VCaP (cell line): ENCODE measurements around the gene DMRT3.

ENCODE experiments used
- H3K27ac ChIP-seq: fragments of 450-650 bp; 2 replicates; pipeline ENCODE4 v1.5.1; 2017
- TF ChIP-seq, protein P1 (sequence below): fragments of 450-650 bp; conservative IDR thresholded peaks from 2 replicates; pipeline ENCODE4 v1.5.1; 2017; ENCODE audit warnings: mild to moderate bottlenecking, moderate library complexity

The DMRT3 gene

GRCh38 chr9:971901-972500 lies 4.5 kb upstream of the DMRT3 start:
- TF ChIP-seq, protein P1, sequence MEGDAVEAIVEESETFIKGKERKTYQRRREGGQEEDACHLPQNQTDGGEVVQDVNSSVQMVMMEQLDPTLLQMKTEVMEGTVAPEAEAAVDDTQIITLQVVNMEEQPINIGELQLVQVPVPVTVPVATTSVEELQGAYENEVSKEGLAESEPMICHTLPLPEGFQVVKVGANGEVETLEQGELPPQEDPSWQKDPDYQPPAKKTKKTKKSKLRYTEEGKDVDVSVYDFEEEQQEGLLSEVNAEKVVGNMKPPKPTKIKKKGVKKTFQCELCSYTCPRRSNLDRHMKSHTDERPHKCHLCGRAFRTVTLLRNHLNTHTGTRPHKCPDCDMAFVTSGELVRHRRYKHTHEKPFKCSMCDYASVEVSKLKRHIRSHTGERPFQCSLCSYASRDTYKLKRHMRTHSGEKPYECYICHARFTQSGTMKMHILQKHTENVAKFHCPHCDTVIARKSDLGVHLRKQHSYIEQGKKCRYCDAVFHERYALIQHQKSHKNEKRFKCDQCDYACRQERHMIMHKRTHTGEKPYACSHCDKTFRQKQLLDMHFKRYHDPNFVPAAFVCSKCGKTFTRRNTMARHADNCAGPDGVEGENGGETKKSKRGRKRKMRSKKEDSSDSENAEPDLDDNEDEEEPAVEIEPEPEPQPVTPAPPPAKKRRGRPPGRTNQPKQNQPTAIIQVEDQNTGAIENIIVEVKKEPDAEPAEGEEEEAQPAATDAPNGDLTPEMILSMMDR = no peak
- H3K27ac ChIP-seq = no peak overlapping the region

DNA sequence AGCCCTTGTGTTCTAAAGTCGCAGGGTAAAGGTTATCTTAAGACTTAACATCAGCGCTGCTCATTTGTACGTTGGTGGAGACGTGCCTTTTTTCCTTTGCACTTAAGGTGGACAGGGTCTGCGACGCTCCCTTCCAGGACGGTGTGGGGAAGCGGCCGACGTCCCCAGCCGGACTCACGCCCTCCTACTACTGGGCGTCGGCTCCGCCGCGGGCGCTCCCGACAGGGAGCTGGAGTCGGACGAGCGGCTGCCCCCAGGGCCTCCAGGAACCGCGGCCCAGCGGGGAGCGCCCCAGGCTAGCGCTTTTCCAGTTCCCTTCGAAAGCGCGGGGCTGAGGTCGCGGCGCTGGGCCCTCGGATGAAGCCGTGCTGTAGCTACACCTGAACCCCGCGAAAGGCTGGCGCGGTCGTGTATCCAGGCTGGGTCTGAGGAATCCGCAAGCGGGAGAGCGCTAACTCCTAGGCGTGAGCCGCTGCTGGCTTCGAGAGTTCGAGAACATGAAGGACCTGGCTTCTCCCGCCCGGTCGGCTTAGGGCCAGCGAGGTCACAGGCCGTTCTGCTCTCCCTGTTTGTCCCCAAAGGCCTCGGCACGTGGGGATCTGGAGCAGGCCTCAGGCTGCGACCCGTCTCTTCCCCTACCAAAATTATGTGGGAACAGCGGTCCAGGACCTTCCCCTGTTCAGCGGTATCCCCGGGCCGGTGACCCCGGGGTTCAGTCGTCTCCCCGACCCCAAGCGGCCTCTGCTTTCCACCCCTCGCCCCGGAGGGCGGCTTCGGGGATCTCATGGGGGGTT lies 3.8 kb upstream of the DMRT3 start:
- TF ChIP-seq, protein P1 = no peak
- no peak overlapping the region for H3K27ac ChIP-seq

DNA sequence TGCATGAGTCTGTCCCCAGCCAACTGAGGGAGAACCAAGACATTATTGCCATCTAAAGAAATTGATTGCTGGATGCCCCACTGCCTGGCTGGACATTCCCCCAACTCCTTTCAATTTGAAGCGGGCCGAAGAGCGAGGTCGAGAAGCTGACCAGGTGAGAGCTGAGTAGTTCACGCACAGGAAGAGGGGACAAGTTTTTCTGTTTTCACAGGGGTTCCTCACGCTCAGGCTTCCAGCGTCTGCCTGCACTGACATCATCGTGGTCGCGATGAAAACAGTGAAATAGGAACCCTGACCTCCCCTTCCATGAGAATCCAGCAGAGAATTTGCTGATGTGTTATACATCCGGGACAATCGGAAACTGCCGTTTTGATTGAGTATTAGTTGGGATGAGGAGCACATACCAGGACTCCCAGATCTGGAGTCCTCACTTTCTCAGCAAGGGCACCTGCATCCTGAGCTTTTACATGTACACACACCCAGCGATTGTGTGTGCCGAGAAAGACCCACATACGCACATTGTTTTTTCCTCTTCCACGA lies 3.1 kb upstream of the DMRT3 start:
- no peak overlapping the region for H3K27ac ChIP-seq
- TF ChIP-seq, protein P1 = no peak

- H3K27ac ChIP-seq = no peak overlapping the region
- TF ChIP-seq, protein P1 = no peak
These were observed 2.1 kb upstream of the DMRT3 start for GRCh38 chr9:974031-974995.

- no peak overlapping the region for H3K27ac ChIP-seq
- TF ChIP-seq, protein P1 = no peak
These were observed 1.3 kb upstream of the DMRT3 start for GRCh38 chr9:974996-975739.

GRCh38 chr9:975740-976257 lies 656 bp upstream of the DMRT3 start:
- no peak overlapping the region for H3K27ac ChIP-seq
- TF ChIP-seq, protein P1 = no peak
